ENCODE data around the gene GASK1A. TPM values are rescaled to one million over a fixed set of nuclear protein-coding genes. Genes with fewer than 3 reads are reported as not detected.

GASK1A gene
- polyA plus RNA-seq, 2 of the 4 experiments (the other 2 are of a cell fraction), result not detected

GRCh38 chr3:43079536-43080332, 100.6 kb downstream of the GASK1A start (continued):
- TF ChIP-seq ATOH8 (CRISPR knock-in tag; IDR thresholded peaks at IDR 0.05; ENCODE audit: low read depth), result no peak

- Histone ChIP-seq H3K4me2 (no peak overlapping the region), H3K27ac (no peak overlapping the region), H3K9me3 (no peaks in the 10 kb centered on the region), H3K4me3 (no peak overlapping the region), H3K4me1 (no peaks in the 10 kb centered on the region)
- FAIRE-seq (no peak), ATAC-seq (no peak), DNase-seq (ENCODE audit: low read depth in 1 of 2, low spot score in 1 of 2) (no peak)
- TF ChIP-seq MAFK (IDR thresholded peaks at IDR 0.05; ENCODE audit: partially characterized antibody), result no peak
- TF ChIP-seq CTCF (IDR thresholded peaks at IDR 0.05), result no peak
- TF ChIP-seq ZC3H11A (IDR thresholded peaks at IDR 0.05), result no peak
- TF ChIP-seq EP300 (IDR thresholded peaks at IDR 0.05), result no peak
- no peak for TF ChIP-seq BCL3 (IDR thresholded peaks at IDR 0.05)
- TF ChIP-seq HOXA7 (CRISPR knock-in tag; IDR thresholded peaks at IDR 0.05), result no peak
- no peak for TF ChIP-seq EHF (CRISPR knock-in tag; IDR thresholded peaks at IDR 0.05)
- no peak for TF ChIP-seq CEBPB (IDR thresholded peaks at IDR 0.05)
- no peak for TF ChIP-seq SMC3 (IDR thresholded peaks at IDR 0.05)
- TF ChIP-seq TFCP2L1 (CRISPR knock-in tag; IDR thresholded peaks at IDR 0.05), result no peak
- no peak for TF ChIP-seq KDM1A (IDR thresholded peaks at IDR 0.05; ENCODE audit: low read depth)
- no peak for TF ChIP-seq JUN (IDR thresholded peaks at IDR 0.05)
- no peak for TF ChIP-seq MAX (IDR thresholded peaks at IDR 0.05)
- TF ChIP-seq FOSB (CRISPR knock-in tag; IDR thresholded peaks at IDR 0.05), result no peak
- no peak for TF ChIP-seq PBX3 (IDR thresholded peaks at IDR 0.05)
- CTCF ChIA-PET, result no interaction called here
- POLR2A ChIA-PET, result no interaction called here
- WGBS (ENCODE audit: missing lambda C conversion rate), result 90% methylated on average over 19 of the region's 40 CpGs
These were observed 101.8 kb downstream of the GASK1A start for GRCh38 chr3:43080726-43081568.

GRCh38 chr3:43081796-43082195, 102.7 kb downstream of the GASK1A start:
- H3K9me3 ChIP-seq, result no peaks in the 10 kb centered on the region
- DNase-seq (ENCODE audit: low read depth in 1 of 2, low spot score in 1 of 2), result no peak
- TF ChIP-seq POLR2A (IDR thresholded peaks at IDR 0.05; ENCODE audit: low read length) (no peak), HEYL (CRISPR knock-in tag; IDR thresholded peaks at IDR 0.05) (no peak), FOSB (CRISPR knock-in tag; IDR thresholded peaks at IDR 0.05) (no peak)
- no peak for FAIRE-seq
- ChIA-PET CTCF (no interaction called here), POLR2A (no interaction called here)
- no peak overlapping the region for H3K27ac ChIP-seq
- WGBS (ENCODE audit: missing lambda C conversion rate), result 100% methylated on average over 3 of the region's 5 CpGs
- no peak for ATAC-seq
- no peaks in the 10 kb centered on the region for H3K4me1 ChIP-seq
- no peak overlapping the region for H3K4me2 ChIP-seq
- no peak overlapping the region for H3K4me3 ChIP-seq

All from A549 (cell line).